GM10847 (cell line): Measurements from ENCODE around the gene AADACL3.

Source experiments
- POLR2A ChIP-seq: IDR thresholded peaks from 2 replicates; pipeline ENCODE4 v1.6.1; 2011; ENCODE audit not compliant: insufficient read length; ENCODE audit errors: extremely low read depth

Gene AADACL3, protein sequence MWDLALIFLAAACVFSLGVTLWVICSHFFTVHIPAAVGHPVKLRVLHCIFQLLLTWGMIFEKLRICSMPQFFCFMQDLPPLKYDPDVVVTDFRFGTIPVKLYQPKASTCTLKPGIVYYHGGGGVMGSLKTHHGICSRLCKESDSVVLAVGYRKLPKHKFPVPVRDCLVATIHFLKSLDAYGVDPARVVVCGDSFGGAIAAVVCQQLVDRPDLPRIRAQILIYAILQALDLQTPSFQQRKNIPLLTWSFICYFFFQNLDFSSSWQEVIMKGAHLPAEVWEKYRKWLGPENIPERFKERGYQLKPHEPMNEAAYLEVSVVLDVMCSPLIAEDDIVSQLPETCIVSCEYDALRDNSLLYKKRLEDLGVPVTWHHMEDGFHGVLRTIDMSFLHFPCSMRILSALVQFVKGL

GRCh38 chr1:12715896-12716437 lies at the start of gene AADACL3:
AADACL3 (plus strand) TSS chr1:12716110; CDS start chr1:12716177, 67 bp downstream.
- TF ChIP-seq POLR2A = no peak

DNA sequence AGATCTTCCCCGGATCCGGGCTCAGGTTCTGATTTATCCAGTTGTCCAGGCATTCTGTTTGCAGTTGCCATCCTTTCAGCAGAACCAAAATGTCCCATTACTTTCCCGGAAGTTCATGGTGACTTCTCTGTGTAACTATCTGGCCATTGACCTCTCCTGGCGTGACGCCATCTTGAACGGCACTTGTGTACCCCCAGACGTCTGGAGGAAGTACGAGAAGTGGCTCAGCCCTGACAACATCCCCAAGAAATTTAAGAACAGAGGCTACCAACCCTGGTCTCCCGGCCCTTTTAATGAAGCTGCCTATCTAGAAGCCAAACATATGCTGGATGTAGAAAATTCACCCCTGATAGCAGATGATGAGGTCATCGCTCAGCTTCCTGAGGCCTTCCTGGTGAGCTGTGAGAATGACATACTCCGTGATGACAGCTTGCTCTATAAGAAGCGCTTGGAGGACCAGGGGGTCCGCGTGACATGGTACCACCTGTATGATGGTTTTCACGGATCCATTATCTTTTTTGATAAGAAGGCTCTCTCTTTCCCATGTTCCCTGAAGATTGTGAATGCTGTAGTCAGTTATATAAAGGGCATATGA lies 49.7 kb upstream of the AADACL3 start:
- TF ChIP-seq POLR2A = no peak

- TF ChIP-seq POLR2A = no peak
These were observed 46.3 kb upstream of the AADACL3 start for GRCh38 chr1:12669529-12670068.

DNA sequence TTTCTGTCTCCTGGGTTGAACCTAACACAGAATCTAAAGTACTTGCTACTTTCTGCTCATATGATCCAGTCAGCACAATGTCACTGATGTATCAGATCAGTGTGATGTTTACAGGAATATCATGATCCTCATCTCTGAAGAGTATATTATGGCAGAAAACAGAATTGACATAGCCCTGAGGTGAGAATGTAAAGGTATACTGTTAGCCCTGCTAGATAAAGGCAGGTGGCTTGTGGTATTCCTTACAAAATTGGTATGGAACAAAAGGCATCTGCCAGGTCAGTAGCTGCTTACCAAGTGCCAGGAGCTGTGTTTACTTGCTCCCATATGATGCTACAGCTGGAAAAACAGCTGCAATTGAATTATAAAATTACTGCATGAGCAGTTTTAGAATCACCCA lies 41.6 kb upstream of the AADACL3 start:
- no peak for TF ChIP-seq POLR2A

GRCh38 chr1:12677565-12677964 lies 38.3 kb upstream of the AADACL3 start:
- no peak for TF ChIP-seq POLR2A

DNA sequence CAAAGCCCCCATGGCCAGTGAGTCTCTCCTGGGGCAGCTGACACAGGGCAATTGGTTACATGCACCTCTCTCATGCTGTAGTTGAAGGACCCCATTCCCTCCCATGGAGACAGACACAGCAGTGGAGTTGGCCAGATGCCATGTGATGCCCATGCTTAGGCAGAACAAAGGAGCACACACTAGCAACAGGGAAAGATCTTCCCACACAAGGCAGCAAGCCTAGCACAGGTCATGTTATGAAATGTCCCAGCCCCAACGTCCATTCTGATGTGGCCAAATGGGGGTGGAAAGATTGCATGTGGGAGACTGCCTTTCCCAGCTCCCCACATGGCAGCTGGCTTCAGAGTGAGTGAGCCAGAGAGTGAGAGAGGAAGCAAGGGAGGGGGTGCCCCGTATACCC lies 37.6 kb upstream of the AADACL3 start:
- no peak for TF ChIP-seq POLR2A

GRCh38 chr1:12678820-12679219 lies 37.1 kb upstream of the AADACL3 start:
- no peak for TF ChIP-seq POLR2A

- TF ChIP-seq POLR2A = no peak
These were observed 25.8 kb upstream of the AADACL3 start for GRCh38 chr1:12690156-12690555.

- TF ChIP-seq POLR2A = no peak
These were observed 22.7 kb upstream of the AADACL3 start for GRCh38 chr1:12692967-12693782.

GRCh38 chr1:12696658-12697057 lies 19.3 kb upstream of the AADACL3 start:
- TF ChIP-seq POLR2A = no peak

DNA sequence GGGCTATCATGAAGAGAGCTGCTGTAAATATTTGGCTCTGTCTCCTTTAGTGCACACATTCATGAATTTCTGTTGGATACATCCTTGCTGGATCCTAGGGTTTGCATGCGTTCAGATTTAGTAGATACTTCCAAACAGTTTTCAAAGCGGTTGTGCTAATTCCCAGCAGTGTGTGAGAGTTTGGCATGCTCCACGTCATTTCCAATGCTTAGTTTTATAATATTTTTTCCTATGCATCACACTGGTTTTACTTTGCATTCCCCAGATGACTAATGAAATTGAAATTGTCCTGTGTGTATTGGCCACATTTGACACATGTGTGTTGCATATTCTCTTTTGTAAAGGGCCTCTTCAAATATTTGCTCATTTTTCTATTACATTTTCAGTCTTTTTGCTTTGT lies 18.5 kb upstream of the AADACL3 start:
- no peak for TF ChIP-seq POLR2A

GRCh38 chr1:12703821-12704451 lies 12.0 kb upstream of the AADACL3 start:
- no peak for TF ChIP-seq POLR2A

DNA sequence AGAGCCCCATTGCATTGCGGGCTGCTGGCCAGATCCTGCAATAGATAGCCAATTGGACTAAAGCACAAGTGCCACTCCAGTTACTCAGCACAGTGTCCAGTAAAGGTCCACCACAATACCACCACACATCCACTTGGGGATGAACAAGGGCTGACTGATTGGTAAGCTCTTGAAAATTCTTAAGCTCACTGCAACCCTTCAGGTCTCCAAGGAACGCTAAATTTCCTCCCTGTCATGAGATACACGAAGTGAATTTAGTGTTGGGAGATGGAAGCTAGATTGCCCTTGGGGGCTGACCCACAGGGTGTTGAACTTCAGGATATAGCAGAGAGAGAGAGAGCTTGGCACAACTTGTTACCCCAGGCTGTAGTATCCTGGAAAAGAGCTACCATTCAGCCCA lies 9.8 kb upstream of the AADACL3 start:
- no peak for TF ChIP-seq POLR2A

- TF ChIP-seq POLR2A = no peak
These were observed 7.4 kb upstream of the AADACL3 start for GRCh38 chr1:12708396-12709090.
